Erythroblast (primary cell): ENCODE results near the gene GOLGA6L7.
"Not testable (repeated sequence)": the region's sequence is repeated elsewhere in the genome, so short reads cannot be mapped to it uniquely, and the experiment has no call there.

Source experiments
- GATA1 ChIP-seq: IDR thresholded peaks from 2 replicates; pipeline ENCODE4 v1.6.1; 2011; ENCODE audit warnings: low read depth, mild to moderate bottlenecking, control low read depth, low read length, moderate library complexity
- POLR2A ChIP-seq: IDR thresholded peaks from 2 replicates; pipeline ENCODE4 v1.6.1; 2011; ENCODE audit warnings: mild to moderate bottlenecking, low read length

GRCh38 chr15:28843520-28843919 lies 4.9 kb downstream of the GOLGA6L7 start:
- TF ChIP-seq POLR2A, GATA1: not testable (repeated sequence)
